HCT116 (cell line): ENCODE data around the gene MOCS1. TPM values are rescaled to one million over a fixed set of nuclear protein-coding genes. Genes with fewer than 3 reads are reported as not detected.

Experiments
- ATAC-seq: fragments of 200-7000 bp; cut with Tn5 transposase; 2 replicates; pipeline ENCODE4 v1.9.1; 2020; ENCODE audit warnings: mild to moderate bottlenecking, moderate library complexity
- BruUV-seq: library from RNA; stranded (reverse); fragments of 400-500 nt; replicated peaks from 2 replicates; lab custom pipeline; 2021; lab: Mats Ljungman, UMichigan
- CTCF ChIA-PET: fragments of 300-600 bp; sonication (Branson Sonifier 250); formaldehyde crosslinking; loops from one replicate; lab custom pipeline; 2021; ENCODE audit warnings: antibody characterized with exemption; lab: Charles Lee
- POLR2A ChIA-PET: fragments of 300-600, 350-600 bp; sonication (Branson Sonifier 250); formaldehyde crosslinking; loops from one replicate; lab custom pipeline; 2021; ENCODE audit warnings: antibody characterized with exemption; lab: Charles Lee
- RAD21 ChIA-PET, 2 experiments: fragments of 300-600 bp; sonication (Branson Sonifier 250); formaldehyde crosslinking; loops; one replicate each; lab custom pipeline; 2023; ENCODE audit warnings: low total read pairs in 2 of 2; ENCODE audit not compliant: uncharacterized antibody in 2 of 2, unreplicated experiment in 2 of 2, low non-redundant PET in 1 of 2; lab: Charles Lee
- DNase-seq: peaks from one replicate; pipeline ENCODE4 v3.0.0-alpha.2; 2010; ENCODE audit warnings: low read depth, low spot score
- H2AFZ ChIP-seq: fragments of 200-600 bp; shearing (Covaris generic), sonication (generic); 2 replicates; pipeline ENCODE4 v1.6.1; 2017; ENCODE audit warnings: low read depth, mixed run types, mixed read lengths, antibody characterized with exemption, low read length; ENCODE audit not compliant: poor library complexity, severe bottlenecking
- H3K27ac ChIP-seq: 2 replicates; pipeline ENCODE4 v1.5.1; 2012; ENCODE audit warnings: low read depth, low read length
- H3K27me3 ChIP-seq: fragments of 200-600 bp; sonication (generic); 2 replicates; pipeline ENCODE4 v1.6.1; 2016; ENCODE audit warnings: mixed run types, low read length, mixed read lengths; ENCODE audit not compliant: insufficient read depth
- H3K36me3 ChIP-seq, 2 experiments: fragments of 200-500 bp in 1 of 2; fragments of 200-600 bp in 1 of 2; sonication (Bioruptor generic) in 1 of 2; sonication (generic) in 1 of 2; 2 replicates each; pipeline versions ENCODE4 v1.5.1 to v1.6.1; 2014 to 2016; ENCODE audit warnings: low read length in 2 of 2, inconsistent platforms in 1 of 2, mixed read lengths in 1 of 2, mixed run types in 1 of 2; ENCODE audit not compliant: insufficient read depth in 2 of 2, control insufficient read depth in 1 of 2
- H3K4me1 ChIP-seq, 2 experiments: fragments of 200-600 bp in 1 of 2; sonication (generic) in 1 of 2; 2 replicates each; pipeline versions ENCODE4 v1.5.1 to v1.6.1; 2012 to 2017; ENCODE audit warnings: low read length in 2 of 2, inconsistent platforms in 1 of 2, mild to moderate bottlenecking in 1 of 2, mixed read lengths in 1 of 2, mixed run types in 1 of 2, moderate library complexity in 1 of 2; ENCODE audit not compliant: insufficient read depth in 2 of 2, control insufficient read depth in 1 of 2
- H3K4me2 ChIP-seq: fragments of 200-600 bp; sonication (generic); 2 replicates; pipeline ENCODE4 v1.6.1; 2017; ENCODE audit warnings: mixed run types, low read length, mixed read lengths
- H3K4me3 ChIP-seq, 2 experiments: fragments of 200-600 bp in 1 of 2; sonication (generic) in 1 of 2; replicated peaks in 1 of 2; 2 replicates each; pipeline ENCODE4 v1.5.1; 2011 to 2016; ENCODE audit warnings: low read length in 2 of 2, control low read depth in 1 of 2, low read depth in 1 of 2, mild to moderate bottlenecking in 1 of 2, mixed read lengths in 1 of 2, mixed run types in 1 of 2
- H3K79me2 ChIP-seq: fragments of 200-600 bp; sonication (generic); 2 replicates; pipeline ENCODE4 v1.6.1; 2017; ENCODE audit warnings: mild to moderate bottlenecking, mixed run types, low read length, moderate library complexity, mixed read lengths; ENCODE audit not compliant: insufficient read depth
- H3K9ac ChIP-seq: fragments of 200-600 bp; sonication (generic); 2 replicates; pipeline ENCODE4 v1.6.1; 2016; ENCODE audit warnings: low read length, mixed read lengths
- H3K9me2 ChIP-seq: fragments of 200-600 bp; sonication (generic), shearing (Covaris generic); 2 replicates; pipeline ENCODE4 v1.6.1; 2017; ENCODE audit warnings: mixed run types, mild to moderate bottlenecking, moderate library complexity; ENCODE audit not compliant: insufficient read depth
- H3K9me3 ChIP-seq, 2 experiments: fragments of 200-500 bp in 1 of 2; fragments of 200-600 bp in 1 of 2; sonication (Bioruptor generic) in 1 of 2; sonication (generic) in 1 of 2; 2 replicates each; pipeline ENCODE4 v1.6.1; 2014 to 2017; ENCODE audit warnings: low read length in 2 of 2, mixed read lengths in 2 of 2, inconsistent platforms in 1 of 2, low read depth in 1 of 2, mild to moderate bottlenecking in 1 of 2, mixed run types in 1 of 2, moderate library complexity in 1 of 2; ENCODE audit not compliant: control insufficient read depth in 1 of 2, insufficient read depth in 1 of 2
- H4K20me1 ChIP-seq: fragments of 200-600 bp; sonication (generic), shearing (Covaris generic); 2 replicates; pipeline ENCODE4 v1.6.1; 2017; ENCODE audit warnings: mixed run types, mild to moderate bottlenecking, moderate library complexity; ENCODE audit not compliant: insufficient read depth
- ELF1 ChIP-seq: IDR thresholded peaks from 2 replicates; pipeline ENCODE4 v1.6.1; 2012; ENCODE audit warnings: low read depth, borderline replicate concordance
- EZH2 ChIP-seq: fragments of 200-600 bp; sonication (generic); IDR thresholded peaks from 2 replicates; pipeline ENCODE4 v1.6.1; 2017; ENCODE audit warnings: antibody characterized with exemption, mixed run types
- FOSL1 ChIP-seq: IDR thresholded peaks from 2 replicates; pipeline ENCODE4 v1.6.1; 2012; ENCODE audit warnings: low read depth
- SIN3A ChIP-seq: IDR thresholded peaks from 2 replicates; pipeline ENCODE4 v1.6.1; 2012; ENCODE audit warnings: low read depth
- SP1 ChIP-seq: IDR thresholded peaks from 2 replicates; pipeline ENCODE4 v1.6.1; 2012; ENCODE audit warnings: low read depth
- TCF7L2 ChIP-seq: IDR thresholded peaks from 2 replicates; pipeline ENCODE4 v1.7.0; 2011; ENCODE audit warnings: borderline replicate concordance, inconsistent platforms; ENCODE audit not compliant: insufficient read depth, insufficient read length; ENCODE audit errors: extremely low read depth
- ZBTB33 ChIP-seq: IDR thresholded peaks from 2 replicates; pipeline ENCODE4 v1.6.1; 2011; ENCODE audit warnings: mild to moderate bottlenecking, low read length, moderate library complexity; ENCODE audit not compliant: insufficient replicate concordance; ENCODE audit errors: extremely low read depth
- ZFX ChIP-seq: fragments of 450-650 bp; IDR thresholded peaks from 2 replicates; pipeline ENCODE4 v1.6.1; 2017
- ZNF274 ChIP-seq: fragments of 200-500 bp; sonication (Bioruptor generic); IDR thresholded peaks from 2 replicates; pipeline ENCODE4 v1.6.1; 2014; ENCODE audit warnings: mild to moderate bottlenecking, low read depth, low read length, inconsistent platforms
- intact Hi-C: fragments of 100-400 bp; cut with micrococcal nuclease; formaldehyde crosslinking; loops from 2 replicates; pipeline ENCODE4 v1.10.0; 2022
- total RNA-seq: library from RNA; stranded (reverse); gene quantifications from one replicate; pipeline ENCODE4 v1.2.1, GENCODE V29; 2021; ENCODE audit not compliant: unreplicated experiment
- TF ChIP-seq, protein P1 (sequence below): IDR thresholded peaks from 2 replicates; pipeline ENCODE4 v1.6.1; 2012; ENCODE audit warnings: low read depth

MOCS1 gene
- total RNA-seq, 1 experiment from 2014 or later, result 9.3 TPM

- CTCF ChIA-PET, result no interaction called here
- Histone ChIP-seq H3K4me2 (no peak overlapping the region), H2AFZ (no peak overlapping the region), H3K27ac (no peak overlapping the region), H3K4me1 (no peaks in the 10 kb centered on the region), H3K9me2 (no peaks in the 10 kb centered on the region), H3K27me3 (peaks cover 41% of the 10 kb centered on the region), H3K36me3 (no peaks in the 10 kb centered on the region), H4K20me1 (no peaks in the 10 kb centered on the region), H3K9me3 (no peaks in the 10 kb centered on the region), H3K9ac (no peak overlapping the region), H3K79me2 (no peaks in the 10 kb centered on the region), H3K4me3 (no peak overlapping the region)
- TF ChIP-seq SP1 (no peak), ZFX (no peak), TCF7L2 (no peak), ZBTB33 (no peak), ZNF274 (no peak), EZH2 (no peak), ELF1 (no peak), SIN3A (no peak), FOSL1 (no peak)
- TF ChIP-seq, protein P1, sequence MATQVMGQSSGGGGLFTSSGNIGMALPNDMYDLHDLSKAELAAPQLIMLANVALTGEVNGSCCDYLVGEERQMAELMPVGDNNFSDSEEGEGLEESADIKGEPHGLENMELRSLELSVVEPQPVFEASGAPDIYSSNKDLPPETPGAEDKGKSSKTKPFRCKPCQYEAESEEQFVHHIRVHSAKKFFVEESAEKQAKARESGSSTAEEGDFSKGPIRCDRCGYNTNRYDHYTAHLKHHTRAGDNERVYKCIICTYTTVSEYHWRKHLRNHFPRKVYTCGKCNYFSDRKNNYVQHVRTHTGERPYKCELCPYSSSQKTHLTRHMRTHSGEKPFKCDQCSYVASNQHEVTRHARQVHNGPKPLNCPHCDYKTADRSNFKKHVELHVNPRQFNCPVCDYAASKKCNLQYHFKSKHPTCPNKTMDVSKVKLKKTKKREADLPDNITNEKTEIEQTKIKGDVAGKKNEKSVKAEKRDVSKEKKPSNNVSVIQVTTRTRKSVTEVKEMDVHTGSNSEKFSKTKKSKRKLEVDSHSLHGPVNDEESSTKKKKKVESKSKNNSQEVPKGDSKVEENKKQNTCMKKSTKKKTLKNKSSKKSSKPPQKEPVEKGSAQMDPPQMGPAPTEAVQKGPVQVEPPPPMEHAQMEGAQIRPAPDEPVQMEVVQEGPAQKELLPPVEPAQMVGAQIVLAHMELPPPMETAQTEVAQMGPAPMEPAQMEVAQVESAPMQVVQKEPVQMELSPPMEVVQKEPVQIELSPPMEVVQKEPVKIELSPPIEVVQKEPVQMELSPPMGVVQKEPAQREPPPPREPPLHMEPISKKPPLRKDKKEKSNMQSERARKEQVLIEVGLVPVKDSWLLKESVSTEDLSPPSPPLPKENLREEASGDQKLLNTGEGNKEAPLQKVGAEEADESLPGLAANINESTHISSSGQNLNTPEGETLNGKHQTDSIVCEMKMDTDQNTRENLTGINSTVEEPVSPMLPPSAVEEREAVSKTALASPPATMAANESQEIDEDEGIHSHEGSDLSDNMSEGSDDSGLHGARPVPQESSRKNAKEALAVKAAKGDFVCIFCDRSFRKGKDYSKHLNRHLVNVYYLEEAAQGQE, result no peak
- intact Hi-C loops, result no loop called here
- no TSS peak for BruUV-seq
- DNase-seq (no peak), ATAC-seq (no peak)
- RAD21 ChIA-PET, result no interaction called here
- POLR2A ChIA-PET, result no interaction called here
Measured at GRCh38 chr6:39962831-39963230, 28.6 kb upstream of the MOCS1 start.
